ENCODE measurements around the gene ATL2.

ATL2 gene

GRCh38 chr2:38245114-38245641 is 131.9 kb downstream of the ATL2 start:
- in situ Hi-C loops (cut with MboI; ENCODE audit: low pct_unique_long_range_greater_than_20kb, low sequenced_read_pairs, unreplicated experiment), result no loop called here
- TF ChIP-seq CTCF (IDR thresholded peaks at IDR 0.05; ENCODE audit: extremely low read depth, insufficient read depth, missing control alignments), result no peak
- no peak for DNase-seq (ENCODE audit: low spot score)

- DNase-seq (ENCODE audit: low spot score), result no peak
- in situ Hi-C loops (cut with MboI; ENCODE audit: low pct_unique_long_range_greater_than_20kb, low sequenced_read_pairs, unreplicated experiment), result no loop called here
- no peak for TF ChIP-seq CTCF (IDR thresholded peaks at IDR 0.05; ENCODE audit: extremely low read depth, insufficient read depth, missing control alignments)
Measured at GRCh38 chr2:38244301-38244700, 132.8 kb downstream of the ATL2 start.

All from GM13977 (cell line).